Heart right ventricle (tissue), 16 donors: Measurements from ENCODE around the gene AK3. TPM values are rescaled to one million over a fixed set of nuclear protein-coding genes. Genes with fewer than 3 reads are reported as not detected.

Experiments
- ATAC-seq, 8 donors: fragments of 200-7000 bp; cut with Tn5 transposase; one replicate each; pipeline ENCODE4 v1.9.1; 2020; ENCODE audit warnings: mild to moderate bottlenecking in 8 of 8, moderate library complexity in 8 of 8, moderate number of reproducible peaks in 1 of 8
- DNase-seq, 2 donors: peaks; one replicate each; pipeline ENCODE4 v3.0.0-alpha.2; 2020
- H3K27ac ChIP-seq, 10 donors: fragments of 200-600 bp; sonication (generic) in 2 of 10; one replicate each; pipeline versions ENCODE4 v1.5.0 to v1.8.0; 2020 to 2022; ENCODE audit warnings: mild to moderate bottlenecking in 3 of 10
- H3K27me3 ChIP-seq, 7 donors: fragments of 200-600 bp; one replicate each; pipeline ENCODE4 v1.8.0; 2021 to 2022; ENCODE audit warnings: mild to moderate bottlenecking in 2 of 7
- H3K36me3 ChIP-seq, 9 donors: fragments of 200-600 bp; sonication (generic) in 1 of 9; one replicate each; pipeline versions ENCODE4 v1.5.0 to v1.8.0; 2020 to 2022; ENCODE audit warnings: mild to moderate bottlenecking in 2 of 9
- H3K4me1 ChIP-seq, 9 donors: fragments of 200-600 bp; sonication (generic) in 1 of 9; one replicate each; pipeline versions ENCODE4 v1.5.0 to v1.8.0; 2020 to 2022; ENCODE audit warnings: mild to moderate bottlenecking in 4 of 9
- H3K4me3 ChIP-seq, 10 donors: fragments of 200-600 bp; sonication (generic) in 2 of 10; one replicate each; pipeline versions ENCODE4 v1.5.0 to v1.8.0; 2020 to 2022; ENCODE audit warnings: mild to moderate bottlenecking in 7 of 10, moderate library complexity in 2 of 10
- H3K9me3 ChIP-seq, 11 donors: fragments of 200-600 bp in 10 of 11; sonication (generic) in 2 of 11; one replicate each; pipeline versions ENCODE4 v1.5.0 to v1.8.0; 2013 to 2022; ENCODE audit warnings: mild to moderate bottlenecking in 2 of 11, control low read depth in 1 of 11, moderate library complexity in 1 of 11
- WGBS, 2 donors: extraction: QIAGEN DNeasy Blood & Tissue Kit; methylation state at CpG; one replicate each; pipeline ENCODE4 v1.1.7; 2013; ENCODE audit warnings: inconsistent platforms in 1 of 2; 5-methylcytosine and 5-hydroxymethylcytosine counted together
- intact Hi-C, 10 donors: fragments of 100-400 bp; cut with DNase I; formaldehyde crosslinking; loops; one replicate each; pipeline versions ENCODE4 v1.11.1 to v1.14.2; 2022
- polyA plus RNA-seq, 2 donors: library from polyadenylated mRNA; stranded (reverse); fragments of 200-250 nt; gene quantifications; one replicate each; pipeline ENCODE4 v1.2.3, GENCODE V29; 2013
- total RNA-seq, 10 donors: library from RNA; stranded (reverse); fragmentation: NEBNext Ultra II Directional in 3 of 10; extraction: Animal tissue kit (Norgen Biotek cat#: 25700) in 3 of 10; gene quantifications; one replicate each; pipeline versions ENCODE4 v1.2.1 to v1.2.4, GENCODE V29; 2021 to 2023
- TF ChIP-seq, protein P1 (sequence below), 9 donors: fragments of 200-600 bp; sonication (generic) in 2 of 9; IDR thresholded peaks; one replicate each; pipeline versions ENCODE4 v1.5.0 to v1.8.0; 2021 to 2022; ENCODE audit warnings: antibody characterized with exemption in 9 of 9, mild to moderate bottlenecking in 5 of 9, moderate library complexity in 1 of 9
- donor health status: Arrhythmogenic right ventricular cardiomyopathy.
- donor health status: ischemic (EF 13 %, LVEDD 7.1; RV severe dilation, severe dysfunction).
- donor health status: healthy with polysubstance abuse.
- donor health status: DM: no; HTN: yes; CAD: no.
- donor health status: DM: no; HTN: no; CAD: no.
- donor health status: ischemic (EF 25% LVEDD 6.9; RV normal size, moderate dysfunction).
- donor health status: ischemic (EF 25% LVEDD 5.7; RV mildly dilated, moderate dysfunction).
- donor health status: healthy.
- donor health status: DM: yes; HTN: yes; CAD: no.
- donor health status: Ischemic cardiomyopathy.
- donor health status: ischemic (EF 35%, LVEDD 5.7; RV mildly dilated, moderate dysfunction).
- donor health status: nonischemic (EF 11% LVEDD 7.7; RV severe dilation, severe dysfunction).
- donor health status: DM: yes; HTN: yes; CAD: no.
- donor health status: PGD.
- donor health status: ischemic (EF 29% LVEDD 5.4; RV normal size, mild dysfunction).
- donor health status: nonischemic (EF 23%, LVEDD 6.1; RV moderate dilation, normal function).

The AK3 gene
- total and polyA plus RNA-seq, 12 donors = 32.9 to 217 (median 138) TPM

DNA sequence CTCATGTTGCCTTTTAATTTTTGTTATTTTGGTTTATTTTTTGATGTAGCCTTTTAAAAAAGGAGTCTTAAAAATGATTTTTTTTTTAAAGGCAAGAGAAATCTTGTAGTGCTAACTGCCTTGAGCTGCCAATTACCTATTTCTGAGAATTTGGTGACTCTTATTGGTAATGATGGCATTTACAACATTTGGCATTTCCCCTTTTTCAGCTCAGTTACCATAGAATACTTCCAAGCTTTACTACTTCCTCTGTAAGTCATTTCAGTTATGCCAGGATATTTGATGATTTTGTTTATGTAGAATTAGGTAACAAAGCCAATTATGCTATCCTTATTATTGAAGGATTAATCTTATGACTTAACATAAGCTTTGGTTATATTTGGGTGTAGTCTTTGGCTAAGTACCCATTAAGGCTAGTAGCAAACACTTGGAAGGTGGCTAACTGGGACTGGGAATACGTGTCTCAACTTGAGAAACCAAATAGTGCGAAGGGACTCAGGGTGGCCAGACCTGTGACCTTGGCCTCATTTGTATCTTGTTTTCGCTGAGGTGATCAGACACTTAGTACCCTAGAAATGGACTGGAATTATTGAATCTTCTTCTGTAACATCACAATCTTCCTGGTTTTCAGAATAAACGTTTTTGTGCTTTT lies 33.9 kb downstream of the AK3 start:
- DNase-seq = no peak
- no peaks in the 10 kb centered on the region for H3K4me1 ChIP-seq
- H3K27me3 ChIP-seq = no peaks in the 10 kb centered on the region
- no peak overlapping the region for H3K4me3 ChIP-seq
- no peak overlapping the region for H3K27ac ChIP-seq
- 75 to 79% methylated on average over 4 of the region's 4 CpGs for WGBS, 2 donors
- H3K36me3 ChIP-seq = peaks cover 0 to 100% (median 40%) of the 10 kb centered on the region in 9 donors
- intact Hi-C loops = no loop called here
- TF ChIP-seq, protein P1, sequence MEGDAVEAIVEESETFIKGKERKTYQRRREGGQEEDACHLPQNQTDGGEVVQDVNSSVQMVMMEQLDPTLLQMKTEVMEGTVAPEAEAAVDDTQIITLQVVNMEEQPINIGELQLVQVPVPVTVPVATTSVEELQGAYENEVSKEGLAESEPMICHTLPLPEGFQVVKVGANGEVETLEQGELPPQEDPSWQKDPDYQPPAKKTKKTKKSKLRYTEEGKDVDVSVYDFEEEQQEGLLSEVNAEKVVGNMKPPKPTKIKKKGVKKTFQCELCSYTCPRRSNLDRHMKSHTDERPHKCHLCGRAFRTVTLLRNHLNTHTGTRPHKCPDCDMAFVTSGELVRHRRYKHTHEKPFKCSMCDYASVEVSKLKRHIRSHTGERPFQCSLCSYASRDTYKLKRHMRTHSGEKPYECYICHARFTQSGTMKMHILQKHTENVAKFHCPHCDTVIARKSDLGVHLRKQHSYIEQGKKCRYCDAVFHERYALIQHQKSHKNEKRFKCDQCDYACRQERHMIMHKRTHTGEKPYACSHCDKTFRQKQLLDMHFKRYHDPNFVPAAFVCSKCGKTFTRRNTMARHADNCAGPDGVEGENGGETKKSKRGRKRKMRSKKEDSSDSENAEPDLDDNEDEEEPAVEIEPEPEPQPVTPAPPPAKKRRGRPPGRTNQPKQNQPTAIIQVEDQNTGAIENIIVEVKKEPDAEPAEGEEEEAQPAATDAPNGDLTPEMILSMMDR (IDR thresholded peaks at IDR 0.05) = no peak
- no peaks in the 10 kb centered on the region for H3K9me3 ChIP-seq
- ATAC-seq = no peak

DNA sequence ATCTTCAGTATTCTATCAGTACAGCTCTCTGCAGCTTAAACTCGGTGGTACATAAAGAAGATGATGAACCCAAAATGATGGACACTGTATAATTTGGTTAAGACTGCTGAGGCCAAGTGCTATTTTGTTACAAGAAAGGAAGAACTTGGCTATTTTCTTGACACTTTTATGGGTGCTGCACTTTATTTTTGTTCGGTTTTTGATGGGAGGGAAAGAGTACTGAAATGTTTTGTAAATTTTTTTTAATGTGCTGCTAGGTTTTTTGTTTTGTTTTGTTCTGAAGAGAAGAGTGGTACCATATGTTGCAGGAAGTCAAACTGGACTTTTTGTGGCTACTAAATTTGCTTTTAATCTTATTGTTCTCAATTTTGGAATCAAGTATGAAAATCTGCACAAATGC lies 35.0 kb downstream of the AK3 start:
- no peak for ATAC-seq
- 70 to 71% methylated on average over 2 of the region's 2 CpGs for WGBS, 2 donors

DNA sequence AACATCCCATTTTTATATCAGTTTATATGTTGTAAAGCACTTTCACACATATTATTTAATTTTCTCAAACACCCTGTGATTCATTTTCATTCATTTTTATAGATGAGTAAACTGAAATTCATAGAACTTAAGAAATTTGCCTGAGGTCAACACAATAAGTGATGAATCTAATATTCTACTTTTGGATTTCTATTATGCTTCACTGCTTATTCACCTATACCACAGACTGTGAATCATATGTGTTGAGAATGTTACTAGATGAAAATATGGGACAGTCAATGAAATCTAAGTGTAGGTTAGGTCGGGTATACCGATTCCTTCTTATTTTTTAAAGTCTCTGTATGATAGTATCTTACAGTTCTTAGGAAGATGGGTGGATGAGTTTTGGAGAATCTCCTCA lies 36.9 kb downstream of the AK3 start:
- peaks cover 0 to 7% (median 0%) of the 10 kb centered on the region in 9 donors for H3K4me1 ChIP-seq
- H3K36me3 ChIP-seq = peaks cover 0 to 100% (median 29%) of the 10 kb centered on the region in 9 donors
- H3K27ac ChIP-seq = no peak overlapping the region
- H3K9me3 ChIP-seq = no peaks in the 10 kb centered on the region
- ATAC-seq (no peak), DNase-seq (no peak)
- TF ChIP-seq, protein P1 (IDR thresholded peaks at IDR 0.05) = no peak
- 95 to 98% methylated on average over 2 of the region's 2 CpGs for WGBS, 2 donors
- no peak overlapping the region for H3K4me3 ChIP-seq
- H3K27me3 ChIP-seq = no peaks in the 10 kb centered on the region
- intact Hi-C loops = no loop called here

More for the DNA sequence above, 35.0 kb downstream of the AK3 start:
- no peak overlapping the region for H3K4me3 ChIP-seq
- TF ChIP-seq, protein P1 (IDR thresholded peaks at IDR 0.05) = no peak
- H3K27ac ChIP-seq = no peak overlapping the region
- H3K27me3 ChIP-seq = no peaks in the 10 kb centered on the region
- intact Hi-C loops = no loop called here
- H3K9me3 ChIP-seq = no peaks in the 10 kb centered on the region
- peaks cover 0 to 100% (median 36%) of the 10 kb centered on the region in 9 donors for H3K36me3 ChIP-seq
- H3K4me1 ChIP-seq = peaks cover 0 to 3% (median 0%) of the 10 kb centered on the region in 9 donors
- no peak for DNase-seq

DNA sequence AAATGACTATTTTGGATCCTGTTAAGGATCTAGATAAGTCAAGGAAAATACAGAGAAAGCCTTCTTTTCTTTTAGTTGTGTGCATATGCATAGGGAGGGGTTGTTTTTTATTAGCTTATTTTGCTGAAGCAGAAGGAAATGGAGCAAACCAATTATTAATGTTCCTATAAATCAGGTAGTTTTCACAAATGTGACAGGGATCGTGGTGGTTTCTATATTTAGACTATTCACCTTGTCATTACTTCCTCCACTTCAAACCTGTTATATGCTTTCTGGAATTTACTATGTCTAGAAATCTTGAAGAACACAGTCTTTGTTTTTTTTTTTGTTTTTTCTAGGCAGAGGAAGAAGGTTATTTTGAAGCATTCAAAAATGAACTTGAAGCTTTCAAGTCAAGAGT lies 39.5 kb downstream of the AK3 start:
- TF ChIP-seq, protein P1 (IDR thresholded peaks at IDR 0.05) = no peak
- peaks cover 0 to 7% (median 0%) of the 10 kb centered on the region in 9 donors for H3K4me1 ChIP-seq
- ATAC-seq (no peak), DNase-seq (no peak)
- no peak overlapping the region for H3K4me3 ChIP-seq
- no peak overlapping the region for H3K27ac ChIP-seq
- WGBS, 2 donors = 28 to 34% methylated on average over 1 of the region's 1 CpG
- no peaks in the 10 kb centered on the region for H3K27me3 ChIP-seq
- intact Hi-C loops = no loop called here
- H3K36me3 ChIP-seq = peaks cover 0 to 99% (median 30%) of the 10 kb centered on the region in 9 donors
- no peaks in the 10 kb centered on the region for H3K9me3 ChIP-seq
